Left lung (tissue), 10 donors: ENCODE results near the gene TIAM2. TPM values are rescaled to one million over a fixed set of nuclear protein-coding genes. Genes with fewer than 3 reads are reported as not detected.

Experiments
- ATAC-seq: fragments of 200-7000 bp; cut with Tn5 transposase; one replicate; pipeline ENCODE4 v1.9.1; 2020; ENCODE audit warnings: moderate library complexity
- DNase-seq, 4 donors: peaks; one replicate each; pipeline ENCODE4 v3.0.0-alpha.2; 2013 to 2020
- H3K27ac ChIP-seq, 2 donors: fragments of 200-600 bp; sonication (generic) in 1 of 2; one replicate each; pipeline versions ENCODE4 v1.5.0 to v1.8.0; 2020 to 2021
- H3K27me3 ChIP-seq, 2 donors: fragments of 200-600 bp; sonication (generic) in 1 of 2; one replicate each; pipeline versions ENCODE4 v1.5.0 to v1.8.0; 2020 to 2021
- H3K36me3 ChIP-seq, 2 donors: fragments of 200-600 bp; sonication (generic) in 1 of 2; one replicate each; pipeline versions ENCODE4 v1.5.0 to v1.8.0; 2020 to 2021
- H3K4me1 ChIP-seq, 2 donors: fragments of 200-600 bp; one replicate each; pipeline ENCODE4 v1.8.0; 2021
- H3K4me3 ChIP-seq, 2 donors: fragments of 200-600 bp; sonication (generic) in 1 of 2; one replicate each; pipeline versions ENCODE4 v1.5.0 to v1.8.0; 2020 to 2021; ENCODE audit warnings: mild to moderate bottlenecking in 1 of 2
- H3K9me3 ChIP-seq, 2 donors: fragments of 200-600 bp; sonication (generic) in 1 of 2; one replicate each; pipeline versions ENCODE4 v1.5.0 to v1.8.0; 2020 to 2021
- intact Hi-C, 2 donors: fragments of 100-400 bp; cut with DNase I; formaldehyde crosslinking; loops; one replicate each; pipeline versions ENCODE4 v1.11.2 to v1.14.2; 2022
- polyA plus RNA-seq, 6 donors: library from polyadenylated mRNA; unstranded; fragments of 120-200 nt; gene quantifications; one replicate each; pipeline ENCODE4 v1.2.1, GENCODE V29; 2013; ENCODE audit not compliant: insufficient read length in 6 of 6
- total RNA-seq, 2 donors: library from RNA; stranded (reverse); fragmentation: NEBNext Ultra II Directional; extraction: Animal tissue kit (Norgen Biotek cat#: 25700); gene quantifications; one replicate each; pipeline ENCODE4 v1.2.1, GENCODE V29; 2021
- TF ChIP-seq, protein P1 (sequence below), 2 donors: fragments of 200-600 bp; sonication (generic) in 1 of 2; IDR thresholded peaks; one replicate each; pipeline versions ENCODE4 v1.5.0 to v1.8.0; 2021; ENCODE audit warnings: antibody characterized with exemption in 2 of 2
- donor health status: DM: no; HTN: yes; CAD: no.
- donor health status: DM: no; HTN: no; CAD: no.

TIAM2 gene
- total and polyA plus RNA-seq, 8 donors: 6.9 to 25.0 (median 20.6) TPM

DNA sequence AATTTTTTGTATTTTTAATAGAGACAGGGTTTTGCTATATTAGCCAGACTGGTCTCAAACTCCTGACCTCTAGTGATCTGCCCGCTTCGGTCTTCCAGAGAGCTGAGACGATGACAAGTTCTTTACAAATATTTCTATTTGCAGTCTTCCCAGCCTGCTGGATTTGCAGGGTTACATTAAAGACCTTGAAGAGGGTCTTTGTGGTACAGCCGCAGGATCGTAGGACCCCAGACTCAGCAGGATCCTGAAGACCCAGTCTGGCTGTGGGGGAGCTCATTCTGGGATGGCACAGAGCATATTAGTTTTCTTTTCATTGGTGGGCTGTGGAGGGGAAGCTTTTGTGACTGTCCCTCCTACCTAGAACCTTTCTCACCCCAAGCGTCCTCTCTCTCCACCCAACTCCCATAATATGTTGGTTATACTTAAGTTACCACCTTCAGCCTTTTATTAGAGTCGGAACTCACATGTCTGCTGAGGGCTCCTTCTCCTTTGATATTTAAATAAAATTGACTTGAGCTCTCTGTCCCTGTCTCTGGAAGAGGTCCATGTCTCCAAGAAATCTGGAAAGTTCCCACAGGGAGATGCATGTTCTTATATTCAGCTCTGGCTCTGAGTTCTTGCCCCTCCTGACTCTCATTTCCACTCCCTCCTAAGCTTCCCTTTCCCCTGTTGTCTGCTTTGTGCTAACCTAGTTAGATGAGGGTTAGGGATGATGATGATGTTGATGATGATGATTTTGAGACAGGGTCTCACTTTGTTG is 72.0 kb downstream of the TIAM2 start:
- TF ChIP-seq, protein P1, sequence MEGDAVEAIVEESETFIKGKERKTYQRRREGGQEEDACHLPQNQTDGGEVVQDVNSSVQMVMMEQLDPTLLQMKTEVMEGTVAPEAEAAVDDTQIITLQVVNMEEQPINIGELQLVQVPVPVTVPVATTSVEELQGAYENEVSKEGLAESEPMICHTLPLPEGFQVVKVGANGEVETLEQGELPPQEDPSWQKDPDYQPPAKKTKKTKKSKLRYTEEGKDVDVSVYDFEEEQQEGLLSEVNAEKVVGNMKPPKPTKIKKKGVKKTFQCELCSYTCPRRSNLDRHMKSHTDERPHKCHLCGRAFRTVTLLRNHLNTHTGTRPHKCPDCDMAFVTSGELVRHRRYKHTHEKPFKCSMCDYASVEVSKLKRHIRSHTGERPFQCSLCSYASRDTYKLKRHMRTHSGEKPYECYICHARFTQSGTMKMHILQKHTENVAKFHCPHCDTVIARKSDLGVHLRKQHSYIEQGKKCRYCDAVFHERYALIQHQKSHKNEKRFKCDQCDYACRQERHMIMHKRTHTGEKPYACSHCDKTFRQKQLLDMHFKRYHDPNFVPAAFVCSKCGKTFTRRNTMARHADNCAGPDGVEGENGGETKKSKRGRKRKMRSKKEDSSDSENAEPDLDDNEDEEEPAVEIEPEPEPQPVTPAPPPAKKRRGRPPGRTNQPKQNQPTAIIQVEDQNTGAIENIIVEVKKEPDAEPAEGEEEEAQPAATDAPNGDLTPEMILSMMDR (IDR thresholded peaks at IDR 0.05): no peak
- peaks cover 0 to 2% of the 10 kb centered on the region in 2 donors for H3K9me3 ChIP-seq
- H3K4me1 ChIP-seq: no peaks in the 10 kb centered on the region
- no peak for ATAC-seq
- H3K27ac ChIP-seq: no peak overlapping the region
- no peak overlapping the region for H3K4me3 ChIP-seq
- no peaks in the 10 kb centered on the region for H3K27me3 ChIP-seq
- intact Hi-C loops: no loop called here
- no peak for DNase-seq
- H3K36me3 ChIP-seq: no peaks in the 10 kb centered on the region

DNA sequence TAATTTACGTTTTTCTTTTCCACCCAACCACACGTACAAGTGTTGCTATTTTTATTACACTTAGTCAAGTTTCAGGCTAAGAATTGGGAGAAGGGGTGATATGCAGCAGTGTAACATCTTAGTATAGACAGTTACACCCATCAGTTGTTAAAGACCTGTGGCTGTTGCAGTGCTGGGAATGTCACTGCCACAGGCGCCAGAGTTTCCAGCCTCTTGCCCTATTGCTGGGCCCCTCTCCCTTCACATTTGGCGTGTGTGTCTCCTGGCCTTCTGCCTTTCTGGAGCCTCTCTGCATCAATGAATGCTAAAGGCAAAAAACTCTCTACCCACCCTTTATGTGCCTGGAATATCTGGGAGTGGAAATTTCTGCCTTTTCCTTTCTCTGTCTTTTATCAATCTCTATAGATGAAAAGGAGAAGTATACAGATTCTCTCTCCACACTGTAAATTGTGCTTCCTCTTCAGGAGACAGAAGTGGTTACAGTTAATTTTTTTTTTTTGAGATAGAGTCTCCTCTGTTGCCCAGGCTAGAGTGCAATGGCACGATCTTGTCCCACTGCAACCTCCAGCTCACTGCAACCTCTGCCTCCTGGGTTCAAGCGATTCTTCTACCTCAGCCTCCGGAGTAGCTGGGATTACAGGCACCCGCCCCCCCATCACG is 73.0 kb downstream of the TIAM2 start:
- no peak for ATAC-seq
- no peaks in the 10 kb centered on the region for H3K4me1 ChIP-seq
- TF ChIP-seq, protein P1 (IDR thresholded peaks at IDR 0.05): no peak

DNA sequence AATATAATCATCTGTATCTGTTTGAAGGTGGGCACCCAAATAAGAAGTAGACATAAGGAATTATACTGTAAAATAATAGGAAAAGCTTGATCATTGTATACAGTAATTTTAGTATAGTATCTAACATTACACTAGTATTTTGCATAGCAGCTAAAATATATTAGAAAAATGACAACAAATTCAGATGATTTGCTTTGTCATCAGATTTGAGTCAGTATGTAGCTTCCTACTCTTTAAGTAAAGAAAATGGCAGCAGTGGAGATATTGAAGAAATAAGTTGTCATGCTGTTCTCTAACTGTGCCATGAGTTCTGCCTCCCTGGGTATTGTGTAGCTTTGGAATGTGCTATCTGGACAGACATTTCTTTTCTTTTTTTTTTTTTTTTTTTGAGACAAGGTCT is 74.4 kb downstream of the TIAM2 start:
- Histone ChIP-seq H3K4me1 (no peaks in the 10 kb centered on the region), H3K9me3 (no peaks in the 10 kb centered on the region), H3K4me3 (no peak overlapping the region), H3K27ac (no peak overlapping the region), H3K27me3 (no peaks in the 10 kb centered on the region), H3K36me3 (no peaks in the 10 kb centered on the region)
- intact Hi-C loops: no loop called here
- ATAC-seq (no peak), DNase-seq (no peak)
- TF ChIP-seq, protein P1 (IDR thresholded peaks at IDR 0.05): no peak

More for the DNA sequence above, 73.0 kb downstream of the TIAM2 start:
- Histone ChIP-seq H3K4me3 (no peak overlapping the region), H3K27ac (no peak overlapping the region), H3K36me3 (no peaks in the 10 kb centered on the region), H3K9me3 (no peaks in the 10 kb centered on the region), H3K27me3 (no peaks in the 10 kb centered on the region)
- intact Hi-C loops: no loop called here
- DNase-seq: no peak

DNA sequence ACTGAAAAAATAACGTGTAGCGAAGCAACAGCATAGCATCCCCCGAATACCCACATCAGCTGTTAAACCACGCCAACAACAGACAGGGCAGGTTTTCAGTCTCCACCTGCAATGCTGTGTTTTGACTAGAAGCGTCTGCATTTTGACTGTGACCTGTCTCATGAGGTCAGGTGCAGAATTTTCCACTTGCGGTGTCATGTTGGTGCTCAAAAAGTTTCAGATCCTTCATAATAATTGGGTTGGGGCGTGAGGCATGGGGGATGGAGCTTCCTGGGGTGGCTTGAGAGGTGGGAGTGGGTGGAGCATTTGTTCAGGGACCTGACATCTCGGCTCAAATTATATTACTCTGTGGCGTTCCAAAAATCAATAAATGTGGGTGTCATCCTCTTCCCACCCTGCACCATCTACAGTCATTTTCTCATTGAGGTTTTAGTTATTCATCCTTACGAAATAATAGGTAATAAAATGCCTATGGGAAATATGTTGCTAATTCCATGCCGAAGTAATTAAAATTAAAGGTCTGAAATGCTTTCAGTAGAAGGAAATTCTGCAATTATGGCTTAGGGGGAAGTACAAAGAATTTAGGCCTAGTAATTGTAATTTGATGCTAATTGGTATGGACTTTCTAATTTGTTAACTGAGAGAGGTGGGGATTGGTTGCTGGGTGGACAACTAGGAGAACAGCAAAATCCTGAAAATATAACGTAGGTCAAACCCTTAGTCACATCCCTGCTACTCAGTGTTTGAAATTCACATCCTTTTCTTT is 81.0 kb downstream of the TIAM2 start:
- ATAC-seq: no peak
- DNase-seq: no peak
- no peak overlapping the region for H3K4me3 ChIP-seq
- H3K27me3 ChIP-seq: no peaks in the 10 kb centered on the region
- H3K27ac ChIP-seq: no peak overlapping the region
- H3K4me1 ChIP-seq: no peaks in the 10 kb centered on the region
- no peaks in the 10 kb centered on the region for H3K36me3 ChIP-seq
- TF ChIP-seq, protein P1 (IDR thresholded peaks at IDR 0.05): no peak
- H3K9me3 ChIP-seq: no peaks in the 10 kb centered on the region
- intact Hi-C loops: no loop called here

DNA sequence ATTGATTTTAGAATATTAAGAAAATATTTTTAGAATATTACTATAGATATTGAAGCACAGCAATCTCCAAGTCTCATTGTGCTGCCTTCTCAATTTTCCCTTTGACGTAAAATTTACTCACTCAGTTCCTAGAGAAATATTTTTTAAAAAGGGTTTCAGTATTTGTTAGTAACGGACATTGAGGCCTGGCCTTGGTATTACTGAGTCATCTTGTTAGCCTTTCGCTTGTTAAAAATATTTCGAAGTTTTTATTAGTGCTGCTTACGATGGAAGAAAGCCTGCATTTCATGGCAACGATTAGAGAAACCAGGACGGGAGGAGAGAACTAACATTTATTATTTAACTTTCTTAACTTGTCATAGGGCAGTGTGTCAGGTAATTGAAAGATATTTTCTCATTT is 82.2 kb downstream of the TIAM2 start:
- DNase-seq (no peak), ATAC-seq (no peak)
- Histone ChIP-seq H3K27me3 (no peaks in the 10 kb centered on the region), H3K36me3 (no peaks in the 10 kb centered on the region), H3K4me1 (no peaks in the 10 kb centered on the region), H3K9me3 (no peaks in the 10 kb centered on the region), H3K4me3 (no peak overlapping the region), H3K27ac (no peak overlapping the region)
- TF ChIP-seq, protein P1 (IDR thresholded peaks at IDR 0.05): no peak
- intact Hi-C loops: no loop called here
